ENCODE measurements around the gene HMGCLL1.

The HMGCLL1 gene

DNA sequence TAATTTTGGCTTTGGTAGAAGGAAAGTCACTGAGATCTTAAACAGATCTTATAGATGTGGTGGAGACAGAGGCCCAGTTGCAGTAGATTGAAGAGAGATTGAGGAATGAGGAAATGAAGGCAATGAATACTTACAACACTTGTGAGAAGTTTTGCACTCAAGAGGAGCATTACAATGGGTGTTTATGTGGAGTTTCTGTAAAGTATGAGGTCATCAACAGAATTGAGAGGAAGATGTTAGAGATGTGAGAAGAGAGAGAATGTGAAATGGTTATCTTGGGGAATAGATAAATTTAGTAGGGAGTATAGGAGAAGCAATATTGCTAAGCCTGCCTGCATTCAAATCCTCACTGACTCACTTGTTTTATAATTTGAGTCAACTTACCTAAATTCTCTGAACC lies 168.3 kb downstream of the HMGCLL1 start:
- TF ChIP-seq, protein P1, sequence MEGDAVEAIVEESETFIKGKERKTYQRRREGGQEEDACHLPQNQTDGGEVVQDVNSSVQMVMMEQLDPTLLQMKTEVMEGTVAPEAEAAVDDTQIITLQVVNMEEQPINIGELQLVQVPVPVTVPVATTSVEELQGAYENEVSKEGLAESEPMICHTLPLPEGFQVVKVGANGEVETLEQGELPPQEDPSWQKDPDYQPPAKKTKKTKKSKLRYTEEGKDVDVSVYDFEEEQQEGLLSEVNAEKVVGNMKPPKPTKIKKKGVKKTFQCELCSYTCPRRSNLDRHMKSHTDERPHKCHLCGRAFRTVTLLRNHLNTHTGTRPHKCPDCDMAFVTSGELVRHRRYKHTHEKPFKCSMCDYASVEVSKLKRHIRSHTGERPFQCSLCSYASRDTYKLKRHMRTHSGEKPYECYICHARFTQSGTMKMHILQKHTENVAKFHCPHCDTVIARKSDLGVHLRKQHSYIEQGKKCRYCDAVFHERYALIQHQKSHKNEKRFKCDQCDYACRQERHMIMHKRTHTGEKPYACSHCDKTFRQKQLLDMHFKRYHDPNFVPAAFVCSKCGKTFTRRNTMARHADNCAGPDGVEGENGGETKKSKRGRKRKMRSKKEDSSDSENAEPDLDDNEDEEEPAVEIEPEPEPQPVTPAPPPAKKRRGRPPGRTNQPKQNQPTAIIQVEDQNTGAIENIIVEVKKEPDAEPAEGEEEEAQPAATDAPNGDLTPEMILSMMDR (conservative IDR thresholded peaks at IDR 0.05; ENCODE audit: control insufficient read depth, insufficient read depth, low read depth, low read length) = no peak
- DNase-seq (ENCODE audit: low read depth) = no peak
- no peak overlapping the region for H3K4me3 ChIP-seq (ENCODE audit: control insufficient read depth, low read depth, low read length)

DNA sequence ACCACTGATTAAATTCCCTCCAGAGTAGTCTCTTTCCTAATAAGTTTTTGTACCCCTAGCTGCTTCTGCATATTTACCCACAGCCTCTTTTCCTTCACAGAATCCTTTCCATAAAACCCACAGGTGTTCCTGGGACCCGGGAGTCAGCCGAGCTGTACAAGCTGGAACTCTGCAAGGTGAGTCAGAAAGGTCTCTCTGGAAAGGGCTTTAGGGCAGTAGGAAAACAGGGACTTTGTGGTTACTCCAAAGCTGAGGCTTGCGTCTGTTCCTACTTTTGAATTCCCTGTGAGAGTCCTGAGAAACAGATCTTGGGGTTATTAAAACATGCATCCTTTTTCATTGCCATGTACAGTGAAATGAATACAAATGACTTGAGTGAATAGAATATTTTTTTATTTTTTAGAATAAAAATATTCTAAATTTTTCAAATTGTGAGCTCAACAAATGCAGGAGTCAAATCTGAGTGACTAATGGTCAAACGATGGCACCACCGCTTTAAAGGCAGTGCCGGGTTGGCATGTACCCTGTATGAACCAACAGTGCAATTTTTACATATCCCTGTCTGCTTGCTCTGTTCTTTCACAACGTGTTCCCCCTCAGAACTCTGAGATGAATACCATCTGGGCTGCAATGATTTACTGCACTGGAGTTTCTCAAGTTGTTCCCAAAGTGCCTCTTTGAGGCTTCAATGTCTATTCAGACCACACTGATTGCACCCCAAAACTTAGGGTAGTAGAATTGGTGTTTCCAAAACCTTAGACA lies 173.3 kb downstream of the HMGCLL1 start:
- TF ChIP-seq, protein P1 (conservative IDR thresholded peaks at IDR 0.05; ENCODE audit: control insufficient read depth, insufficient read depth, low read depth, low read length) = no peak
- no peak for DNase-seq (ENCODE audit: low read depth)
- H3K4me3 ChIP-seq (ENCODE audit: control insufficient read depth, low read depth, low read length) = no peak overlapping the region

DNA sequence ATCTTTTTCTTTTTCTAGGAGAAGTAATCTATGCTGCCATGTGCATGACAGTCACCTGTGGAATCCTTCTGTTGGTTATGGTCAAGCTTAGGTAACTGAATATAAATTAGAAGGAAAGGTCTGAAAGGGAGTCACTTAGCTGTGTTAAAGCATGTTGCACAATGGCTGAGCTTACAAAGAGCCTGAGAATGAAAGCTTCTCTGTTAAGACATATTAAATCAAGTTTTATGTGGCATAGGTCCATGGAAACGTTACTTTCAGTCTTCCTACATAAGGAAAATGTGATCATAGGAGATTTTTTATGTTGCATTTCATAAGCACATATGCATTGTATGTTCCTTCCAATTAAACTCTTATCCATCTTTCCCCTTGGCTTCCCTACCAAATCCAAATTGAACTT lies 179.6 kb downstream of the HMGCLL1 start:
- no peak overlapping the region for H3K4me3 ChIP-seq (ENCODE audit: control insufficient read depth, low read depth, low read length)
- TF ChIP-seq, protein P1 (conservative IDR thresholded peaks at IDR 0.05; ENCODE audit: control insufficient read depth, insufficient read depth, low read depth, low read length) = no peak
- DNase-seq (ENCODE audit: low read depth) = peak; percentile 3

DNA sequence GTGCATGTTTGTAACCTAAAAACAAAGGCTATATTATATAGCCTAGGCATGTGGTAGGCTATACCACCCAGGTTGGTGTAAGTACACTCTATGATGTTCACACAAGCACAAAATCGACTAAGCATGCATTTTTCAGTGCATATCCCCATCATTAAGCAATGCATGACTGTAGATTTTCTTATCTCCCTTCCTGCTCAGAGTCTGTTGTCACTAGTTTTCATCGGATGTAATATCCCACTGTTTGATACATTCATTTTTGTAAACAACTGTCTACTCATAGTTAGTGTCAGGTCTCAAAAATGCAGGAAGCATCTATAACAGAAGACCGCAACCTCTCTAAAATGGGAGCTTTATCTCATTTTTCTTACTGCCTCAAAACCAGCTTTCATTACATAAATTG lies 181.0 kb downstream of the HMGCLL1 start:
- no peak overlapping the region for H3K4me3 ChIP-seq (ENCODE audit: control insufficient read depth, low read depth, low read length)
- TF ChIP-seq, protein P1 (conservative IDR thresholded peaks at IDR 0.05; ENCODE audit: control insufficient read depth, insufficient read depth, low read depth, low read length) = no peak
- DNase-seq (ENCODE audit: low read depth) = no peak

- TF ChIP-seq, protein P1 (conservative IDR thresholded peaks at IDR 0.05; ENCODE audit: control insufficient read depth, insufficient read depth, low read depth, low read length) = no peak
- DNase-seq (ENCODE audit: low read depth) = no peak
- no peak overlapping the region for H3K4me3 ChIP-seq (ENCODE audit: control insufficient read depth, low read depth, low read length)
Observed at GRCh38 chr6:55395871-55396270, 183.1 kb downstream of the HMGCLL1 start.

DNA sequence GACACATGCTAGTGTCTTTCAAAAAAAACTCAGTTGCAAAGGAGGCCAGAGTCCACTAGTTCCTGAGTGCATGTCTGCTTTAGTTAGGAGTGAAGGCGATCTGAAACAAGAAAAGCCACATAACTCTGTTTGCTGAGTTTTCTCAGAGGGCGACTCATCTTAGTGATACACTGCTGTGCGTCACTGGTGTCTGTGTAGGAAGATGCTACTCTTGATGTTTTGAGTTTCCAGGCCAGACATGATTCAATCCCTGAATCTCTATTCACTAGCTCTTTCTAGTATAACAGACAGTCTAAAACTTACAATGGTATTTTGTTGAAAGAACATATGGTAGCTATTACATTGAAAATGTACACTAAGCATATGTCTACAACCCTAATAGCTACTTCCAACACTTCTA lies 190.8 kb downstream of the HMGCLL1 start:
- DNase-seq (ENCODE audit: low read depth) = peak; percentile 19
- no peak overlapping the region for H3K4me3 ChIP-seq (ENCODE audit: control insufficient read depth, low read depth, low read length)

More for the DNA sequence above, 190.8 kb downstream of the HMGCLL1 start:
- TF ChIP-seq, protein P1 (conservative IDR thresholded peaks at IDR 0.05; ENCODE audit: control insufficient read depth, insufficient read depth, low read depth, low read length) = no peak
